Neural progenitor cell (in vitro differentiated cells): ENCODE data around the gene PARD3B. TPM values are rescaled to one million over a fixed set of nuclear protein-coding genes. Genes with fewer than 3 reads are reported as not detected.

Experiments used
- DNase-seq: peaks from one replicate; pipeline ENCODE4 v3.0.0-alpha.2; 2016; ENCODE audit warnings: low spot score
- H2AFZ ChIP-seq: fragments of 200-600 bp; sonication (generic); replicated peaks from 2 replicates; pipeline ENCODE4 v1.6.1; 2016; ENCODE audit warnings: antibody characterized with exemption
- H3F3A ChIP-seq: fragments of 200-600 bp; sonication (generic); 2 replicates; pipeline ENCODE4 v1.6.1; 2016; ENCODE audit warnings: antibody characterized with exemption, low read depth
- H3K27ac ChIP-seq: fragments of 200-600 bp; sonication (generic); 2 replicates; pipeline ENCODE4 v1.5.1; 2016; ENCODE audit warnings: mild to moderate bottlenecking
- H3K27me3 ChIP-seq: fragments of 200-600 bp; sonication (generic); 2 replicates; pipeline ENCODE4 v1.6.1; 2016; ENCODE audit warnings: mild to moderate bottlenecking, moderate library complexity
- H3K36me3 ChIP-seq: fragments of 200-600 bp; sonication (generic); 2 replicates; pipeline ENCODE4 v1.5.1; 2016
- H3K4me1 ChIP-seq: fragments of 200-600 bp; sonication (generic); 2 replicates; pipeline ENCODE4 v1.6.1; 2016; ENCODE audit warnings: mixed run types
- H3K4me2 ChIP-seq: fragments of 200-600 bp; sonication (generic); 2 replicates; pipeline ENCODE4 v1.6.1; 2016
- H3K4me3 ChIP-seq: fragments of 200-600 bp; sonication (generic); 2 replicates; pipeline ENCODE4 v1.5.1; 2016
- H3K79me2 ChIP-seq: fragments of 200-600 bp; sonication (generic); 2 replicates; pipeline ENCODE4 v1.6.1; 2016; ENCODE audit warnings: low read depth
- H3K9ac ChIP-seq: fragments of 200-600 bp; sonication (generic); 2 replicates; pipeline ENCODE4 v1.6.1; 2016
- H3K9me3 ChIP-seq: fragments of 200-600 bp; sonication (generic); 2 replicates; pipeline ENCODE4 v1.5.1; 2016; ENCODE audit warnings: low read depth
- H4K20me1 ChIP-seq: fragments of 200-600 bp; sonication (generic); 2 replicates; pipeline ENCODE4 v1.6.1; 2016; ENCODE audit warnings: low read depth
- H3K27ac Mint-ChIP-seq: 3 replicates; pipeline ENCODE4 v1.8.0; 2021; ENCODE audit warnings: mixed read lengths
- H3K27me3 Mint-ChIP-seq: 2 replicates; pipeline ENCODE4 v1.8.0; 2022; ENCODE audit warnings: low read depth, mild to moderate bottlenecking, inconsistent platforms, moderate library complexity, mixed read lengths; ENCODE audit not compliant: insufficient read depth
- H3K36me3 Mint-ChIP-seq: 3 replicates; pipeline ENCODE4 v1.8.0; 2021; ENCODE audit warnings: mixed read lengths
- H3K4me1 Mint-ChIP-seq: 3 replicates; pipeline ENCODE4 v1.8.0; 2021; ENCODE audit warnings: mixed read lengths
- H3K4me3 Mint-ChIP-seq: 3 replicates; pipeline ENCODE4 v1.8.0; 2021; ENCODE audit warnings: mild to moderate bottlenecking, moderate library complexity, mixed read lengths
- H3K9me3 Mint-ChIP-seq: 3 replicates; pipeline ENCODE4 v1.8.0; 2020; ENCODE audit warnings: mixed read lengths
- EZH2 ChIP-seq: fragments of 200-600 bp; sonication (generic); IDR thresholded peaks from 2 replicates; pipeline ENCODE4 v1.6.1; 2017; ENCODE audit warnings: antibody characterized with exemption, mild to moderate bottlenecking, moderate library complexity
- EZH2phosphoT487 ChIP-seq: fragments of 200-600 bp; sonication (generic); IDR thresholded peaks from 2 replicates; pipeline ENCODE4 v1.6.1; 2017; ENCODE audit warnings: antibody characterized with exemption
- total RNA-seq: library from RNA; depleted of rRNA; stranded (reverse); fragments of >200 nt; gene quantifications from 2 replicates; pipeline ENCODE4 v1.2.3, GENCODE V29; 2015; ENCODE audit warnings: low replicate concordance
- TF ChIP-seq, protein P1 (sequence below): fragments of 200-600 bp; sonication (generic); IDR thresholded peaks from 2 replicates; pipeline ENCODE4 v1.5.1; 2017; ENCODE audit warnings: antibody characterized with exemption, mild to moderate bottlenecking

PARD3B gene
- total RNA-seq, 1 donor from 2014 or later, result 8.4 TPM

DNA sequence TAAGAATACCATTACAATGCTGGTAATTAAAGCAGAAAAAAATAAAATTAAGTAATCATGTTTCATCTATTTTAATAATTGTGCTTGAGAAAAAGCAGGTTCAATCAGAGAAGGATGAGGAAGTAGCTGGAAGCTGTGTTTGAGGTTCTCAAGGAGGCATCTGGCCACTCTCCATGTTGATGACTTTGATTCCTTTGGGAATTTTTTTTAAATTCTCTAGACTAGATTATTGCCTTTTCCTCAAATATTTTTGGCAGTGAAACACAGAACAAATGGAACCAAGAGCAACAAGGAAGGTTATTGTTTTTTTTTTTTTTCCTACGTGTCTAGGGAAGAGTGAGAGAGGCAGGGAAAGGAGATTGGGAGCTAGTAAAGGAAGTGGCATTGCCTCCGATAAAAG is 1037.1 kb downstream of the PARD3B start:
- Histone ChIP-seq H3K4me2 (no peak overlapping the region), H4K20me1 (no peaks in the 10 kb centered on the region), H3K27me3 (no peaks in the 10 kb centered on the region), H3F3A (no peaks in the 10 kb centered on the region), H3K79me2 (no peaks in the 10 kb centered on the region), H3K9ac (no peak overlapping the region), H3K36me3 (no peaks in the 10 kb centered on the region), H3K27ac (no peak overlapping the region), H3K4me3 (no peak overlapping the region), H2AFZ (no peak overlapping the region), H3K4me1 (peaks cover 4% of the 10 kb centered on the region), H3K9me3 (no peaks in the 10 kb centered on the region)
- Mint-ChIP-seq H3K27me3 (no peaks in the 10 kb centered on the region), H3K9me3 (no peaks in the 10 kb centered on the region), H3K27ac (no peak overlapping the region), H3K4me1 (peaks cover 4% of the 10 kb centered on the region), H3K36me3 (peaks cover 1% of the 10 kb centered on the region), H3K4me3 (no peak overlapping the region)
- no peak for DNase-seq
- TF ChIP-seq EZH2 (no peak), EZH2phosphoT487 (no peak)
- TF ChIP-seq, protein P1, sequence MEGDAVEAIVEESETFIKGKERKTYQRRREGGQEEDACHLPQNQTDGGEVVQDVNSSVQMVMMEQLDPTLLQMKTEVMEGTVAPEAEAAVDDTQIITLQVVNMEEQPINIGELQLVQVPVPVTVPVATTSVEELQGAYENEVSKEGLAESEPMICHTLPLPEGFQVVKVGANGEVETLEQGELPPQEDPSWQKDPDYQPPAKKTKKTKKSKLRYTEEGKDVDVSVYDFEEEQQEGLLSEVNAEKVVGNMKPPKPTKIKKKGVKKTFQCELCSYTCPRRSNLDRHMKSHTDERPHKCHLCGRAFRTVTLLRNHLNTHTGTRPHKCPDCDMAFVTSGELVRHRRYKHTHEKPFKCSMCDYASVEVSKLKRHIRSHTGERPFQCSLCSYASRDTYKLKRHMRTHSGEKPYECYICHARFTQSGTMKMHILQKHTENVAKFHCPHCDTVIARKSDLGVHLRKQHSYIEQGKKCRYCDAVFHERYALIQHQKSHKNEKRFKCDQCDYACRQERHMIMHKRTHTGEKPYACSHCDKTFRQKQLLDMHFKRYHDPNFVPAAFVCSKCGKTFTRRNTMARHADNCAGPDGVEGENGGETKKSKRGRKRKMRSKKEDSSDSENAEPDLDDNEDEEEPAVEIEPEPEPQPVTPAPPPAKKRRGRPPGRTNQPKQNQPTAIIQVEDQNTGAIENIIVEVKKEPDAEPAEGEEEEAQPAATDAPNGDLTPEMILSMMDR, result no peak

DNA sequence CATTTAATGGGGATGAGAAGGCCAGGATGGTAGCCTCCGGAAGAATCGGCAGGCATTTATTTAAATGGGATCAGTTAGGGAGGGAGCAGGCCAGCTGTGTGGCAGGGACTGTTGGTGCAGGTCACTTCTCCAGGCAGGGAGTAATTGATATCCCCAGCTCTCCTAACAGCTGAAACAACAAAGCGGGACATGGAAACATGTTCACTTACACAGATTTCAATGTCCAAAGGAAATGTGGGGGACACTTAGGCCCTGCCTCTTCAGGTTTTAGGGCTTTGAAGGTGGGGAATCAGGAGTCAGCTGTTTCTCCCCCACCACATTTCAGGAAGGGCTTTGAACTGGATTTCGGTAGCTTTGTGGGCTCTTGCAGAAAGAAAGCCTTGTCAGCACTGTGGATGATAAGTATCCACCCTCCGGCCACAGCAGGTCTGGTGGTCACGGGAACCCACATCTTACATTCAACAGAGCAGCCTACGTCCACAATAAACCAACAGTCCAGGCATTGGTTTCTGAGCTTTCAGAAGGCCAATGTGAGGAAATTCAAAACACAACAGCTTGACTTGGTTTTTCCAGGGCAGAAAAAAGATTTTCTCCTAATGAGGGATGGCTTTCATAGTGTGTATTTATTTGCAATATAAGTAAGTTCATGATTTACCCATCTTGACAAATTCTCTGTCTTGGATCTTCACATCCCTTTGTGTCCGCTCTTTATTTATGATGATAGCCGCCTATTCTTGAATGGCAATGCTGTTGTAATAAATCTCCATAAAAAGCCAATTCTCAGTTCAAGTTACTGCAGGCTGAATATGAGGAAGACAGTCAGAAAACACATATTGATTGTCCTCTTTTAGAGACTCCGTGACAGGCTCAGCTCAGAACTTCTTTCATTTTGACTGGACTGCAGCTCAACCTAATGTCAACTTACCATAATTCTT is 1040.4 kb downstream of the PARD3B start:
- no peak overlapping the region for H3K4me2 ChIP-seq
- H3K9ac ChIP-seq, result no peak overlapping the region
- H3K4me3 ChIP-seq, result no peak overlapping the region
- no peak overlapping the region for H3K27ac Mint-ChIP-seq
- no peaks in the 10 kb centered on the region for H3K27me3 ChIP-seq
- H3F3A ChIP-seq, result no peaks in the 10 kb centered on the region
- H3K27ac ChIP-seq, result no peak overlapping the region
- H4K20me1 ChIP-seq, result no peaks in the 10 kb centered on the region
- no peaks in the 10 kb centered on the region for H3K4me1 ChIP-seq
- peak overlapping the region; percentile 30 for H2AFZ ChIP-seq
- H3K27me3 Mint-ChIP-seq, result no peaks in the 10 kb centered on the region
- no peaks in the 10 kb centered on the region for H3K9me3 Mint-ChIP-seq
- no peak for TF ChIP-seq EZH2
- TF ChIP-seq EZH2phosphoT487, result no peak
- TF ChIP-seq, protein P1, result no peak
- H3K9me3 ChIP-seq, result no peaks in the 10 kb centered on the region
- no peak overlapping the region for H3K4me3 Mint-ChIP-seq
- peak; percentile 9 for DNase-seq
- H3K36me3 Mint-ChIP-seq, result no peaks in the 10 kb centered on the region
- H3K4me1 Mint-ChIP-seq, result peaks cover 4% of the 10 kb centered on the region
- no peaks in the 10 kb centered on the region for H3K79me2 ChIP-seq
- H3K36me3 ChIP-seq, result no peaks in the 10 kb centered on the region

DNA sequence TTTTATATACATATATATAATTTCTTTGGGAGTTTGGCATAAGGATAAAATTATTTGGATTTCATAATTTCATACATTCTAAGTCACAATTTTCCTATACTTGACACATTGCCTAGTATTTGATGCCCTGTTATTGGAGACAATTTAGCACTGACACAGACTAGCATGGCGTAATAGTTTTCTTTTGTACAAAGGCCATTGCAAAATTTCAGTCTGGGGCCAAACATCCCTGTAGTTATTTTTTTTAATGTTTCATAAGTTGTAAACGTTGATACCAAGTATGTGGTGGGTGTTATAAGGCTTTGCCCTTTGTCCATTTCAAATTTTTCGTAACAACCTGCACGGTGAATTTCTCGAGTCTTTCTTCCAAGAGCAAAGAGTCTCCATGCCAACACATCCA is 1041.4 kb downstream of the PARD3B start:
- no peaks in the 10 kb centered on the region for H3F3A ChIP-seq
- no peaks in the 10 kb centered on the region for H3K27me3 Mint-ChIP-seq
- no peak overlapping the region for H3K27ac ChIP-seq
- DNase-seq, result no peak
- H3K36me3 ChIP-seq, result no peaks in the 10 kb centered on the region
- peaks cover 4% of the 10 kb centered on the region for H3K4me1 Mint-ChIP-seq
- no peak overlapping the region for H3K9ac ChIP-seq
- TF ChIP-seq EZH2phosphoT487 (no peak), EZH2 (no peak)
- TF ChIP-seq, protein P1, result no peak
- H3K27ac Mint-ChIP-seq, result no peak overlapping the region
- no peaks in the 10 kb centered on the region for H3K27me3 ChIP-seq
- no peak overlapping the region for H3K4me2 ChIP-seq
- H2AFZ ChIP-seq, result no peak overlapping the region
- no peaks in the 10 kb centered on the region for H3K4me1 ChIP-seq
- H3K4me3 Mint-ChIP-seq, result no peak overlapping the region
- no peak overlapping the region for H3K4me3 ChIP-seq
- no peaks in the 10 kb centered on the region for H3K36me3 Mint-ChIP-seq
- no peaks in the 10 kb centered on the region for H4K20me1 ChIP-seq
- H3K9me3 Mint-ChIP-seq, result no peaks in the 10 kb centered on the region
- H3K9me3 ChIP-seq, result no peaks in the 10 kb centered on the region
- H3K79me2 ChIP-seq, result no peaks in the 10 kb centered on the region
